Mesenchymal stem cell (in vitro differentiated cells and primary cell): ENCODE data around the gene MRNIP.

ENCODE experiments used
- DNase-seq: peaks from one replicate; pipeline ENCODE4 v3.0.0-alpha.2; 2013
- H2AFZ ChIP-seq: one replicate; pipeline ENCODE4 v1.6.1; 2013; ENCODE audit warnings: low read depth, mild to moderate bottlenecking, control low read depth, inconsistent platforms, low read length, moderate library complexity
- H2AK5ac ChIP-seq: 2 replicates; pipeline ENCODE4 v1.6.1; 2013; ENCODE audit warnings: low read length, moderate library complexity, mild to moderate bottlenecking, inconsistent platforms; ENCODE audit not compliant: severe bottlenecking
- H2BK120ac ChIP-seq: one replicate; pipeline ENCODE4 v1.6.1; 2013; ENCODE audit warnings: low read depth, mild to moderate bottlenecking, inconsistent platforms, low read length, moderate library complexity
- H2BK12ac ChIP-seq, 2 experiments: one replicate each; pipeline ENCODE4 v1.6.1; 2013; ENCODE audit warnings: inconsistent platforms in 2 of 2, low read length in 2 of 2, mild to moderate bottlenecking in 2 of 2, moderate library complexity in 2 of 2, control low read depth in 1 of 2
- H2BK15ac ChIP-seq: one replicate; pipeline ENCODE4 v1.6.1; 2013; ENCODE audit warnings: mild to moderate bottlenecking, low read depth, inconsistent platforms; ENCODE audit not compliant: poor library complexity, severe bottlenecking
- H2BK5ac ChIP-seq: 2 replicates; pipeline ENCODE4 v1.6.1; 2013; ENCODE audit warnings: low read depth, mild to moderate bottlenecking, low read length, control low read depth, inconsistent platforms; ENCODE audit not compliant: poor library complexity, severe bottlenecking
- H3K14ac ChIP-seq, 2 experiments: one replicate each; pipeline ENCODE4 v1.6.1; 2013; ENCODE audit warnings: inconsistent platforms in 2 of 2, low read length in 2 of 2, control low read depth in 1 of 2, mild to moderate bottlenecking in 1 of 2, moderate library complexity in 1 of 2
- H3K18ac ChIP-seq, 2 experiments: one replicate each; pipeline ENCODE4 v1.6.1; 2013; ENCODE audit warnings: inconsistent platforms in 2 of 2, low read length in 2 of 2, control low read depth in 1 of 2, low read depth in 1 of 2, mild to moderate bottlenecking in 1 of 2
- H3K23ac ChIP-seq, 2 experiments: one replicate each; pipeline ENCODE4 v1.6.1; 2013; ENCODE audit warnings: inconsistent platforms in 2 of 2, low read length in 2 of 2, mild to moderate bottlenecking in 2 of 2, moderate library complexity in 2 of 2, control low read depth in 1 of 2
- H3K27ac ChIP-seq: 2 replicates; pipeline ENCODE4 v1.5.1; 2013; ENCODE audit warnings: mild to moderate bottlenecking, moderate library complexity, low read length, control low read depth, inconsistent platforms; ENCODE audit not compliant: poor library complexity, severe bottlenecking
- H3K27me3 ChIP-seq, 2 experiments: 2 replicates each; pipeline versions ENCODE4 v1.6.1 to v1.7.0; 2013; ENCODE audit warnings: low read length in 2 of 2, mild to moderate bottlenecking in 2 of 2, moderate library complexity in 2 of 2, control low read depth in 1 of 2, inconsistent platforms in 1 of 2; ENCODE audit not compliant: control insufficient read depth in 1 of 2, insufficient read depth in 1 of 2
- H3K36me3 ChIP-seq, 2 experiments: 2 replicates each; pipeline versions ENCODE4 v1.6.1 to v1.7.0; 2013; ENCODE audit warnings: low read length in 2 of 2, control low read depth in 1 of 2, inconsistent platforms in 1 of 2, low read depth in 1 of 2, mild to moderate bottlenecking in 1 of 2; ENCODE audit not compliant: insufficient read depth in 2 of 2, control insufficient read depth in 1 of 2
- H3K4ac ChIP-seq, 2 experiments: one replicate each; pipeline ENCODE4 v1.6.1; 2013; ENCODE audit warnings: inconsistent platforms in 2 of 2, low read length in 2 of 2, mild to moderate bottlenecking in 2 of 2, moderate library complexity in 2 of 2, control low read depth in 1 of 2, low read depth in 1 of 2
- H3K4me1 ChIP-seq: 2 replicates; pipeline ENCODE4 v1.6.1; 2013; ENCODE audit warnings: low read depth, low read length, control low read depth; ENCODE audit not compliant: control insufficient read depth, insufficient read depth
- H3K4me2 ChIP-seq: 2 replicates; pipeline ENCODE4 v1.6.1; 2013; ENCODE audit warnings: low read length, mild to moderate bottlenecking, inconsistent platforms; ENCODE audit not compliant: poor library complexity, severe bottlenecking
- H3K4me3 ChIP-seq, 2 experiments: 2 replicates each; pipeline versions ENCODE4 v1.5.1 to v1.7.0; 2013; ENCODE audit warnings: low read length in 2 of 2, mild to moderate bottlenecking in 2 of 2, control low read depth in 1 of 2, low read depth in 1 of 2; ENCODE audit not compliant: insufficient read depth in 1 of 2
- H3K79me1 ChIP-seq: replicated peaks from 2 replicates; pipeline ENCODE4 v1.6.1; 2013; ENCODE audit warnings: mild to moderate bottlenecking, control low read depth, low read length, inconsistent platforms; ENCODE audit not compliant: poor library complexity, severe bottlenecking
- H3K9ac ChIP-seq: 2 replicates; pipeline ENCODE4 v1.7.0; 2013; ENCODE audit warnings: mild to moderate bottlenecking, low read length, moderate library complexity
- H3K9me3 ChIP-seq: 2 replicates; pipeline ENCODE4 v1.7.0; 2013; ENCODE audit warnings: mild to moderate bottlenecking, low read length; ENCODE audit not compliant: control insufficient read depth
- H4K8ac ChIP-seq: one replicate; pipeline ENCODE4 v1.6.1; 2013; ENCODE audit warnings: inconsistent platforms, mild to moderate bottlenecking, low read length, moderate library complexity
- H4K91ac ChIP-seq: one replicate; pipeline ENCODE4 v1.6.1; 2013; ENCODE audit warnings: mild to moderate bottlenecking, low read length, inconsistent platforms
- WGBS: methylation state at CpG from one replicate; pipeline ENCODE4 v1.1.7; 2013; ENCODE audit warnings: mixed read lengths; 5-methylcytosine and 5-hydroxymethylcytosine counted together

MRNIP gene

DNA sequence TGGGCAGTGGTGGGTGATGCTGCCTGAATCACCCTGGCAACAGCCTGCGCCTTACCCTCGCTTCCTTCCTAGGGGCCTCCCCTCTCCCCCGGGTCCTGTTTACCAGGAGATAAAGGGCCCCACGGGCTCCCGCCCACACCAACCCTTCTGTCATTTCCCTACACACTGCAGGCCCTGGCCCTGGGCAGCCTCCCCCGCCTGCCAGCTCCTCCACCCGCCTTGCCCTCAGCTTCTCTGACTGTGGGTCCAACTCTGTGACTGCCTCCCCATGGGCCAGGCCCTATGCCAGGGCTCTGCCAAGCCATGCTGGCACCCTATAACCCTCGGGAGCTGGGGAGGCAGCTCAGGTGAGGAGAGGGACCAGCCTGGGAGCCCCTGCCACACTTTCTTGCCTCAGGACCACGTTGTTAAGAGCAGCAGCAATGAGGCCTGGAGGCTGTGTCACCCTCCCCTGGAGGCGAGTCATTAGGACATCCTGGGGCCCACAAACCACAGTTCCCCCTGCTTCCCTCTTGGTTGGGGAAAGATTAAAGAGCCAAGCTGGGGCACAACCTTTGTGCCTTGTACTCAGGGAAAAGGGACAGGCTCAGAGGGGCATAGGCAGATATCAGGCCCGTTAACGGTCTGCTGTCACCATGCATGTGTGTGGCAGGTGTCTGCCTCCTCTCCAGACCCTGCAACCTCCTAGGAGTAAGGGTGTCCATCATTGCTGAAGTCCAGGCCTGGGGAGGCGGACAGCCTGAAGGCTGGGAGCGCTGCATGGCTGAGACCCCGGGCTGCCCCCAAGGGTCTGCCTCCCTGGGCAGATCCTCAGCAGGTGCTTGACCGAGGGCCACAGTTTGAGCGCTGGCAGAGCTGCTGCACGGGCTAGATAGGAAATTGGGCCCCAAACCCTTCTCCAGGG is 54.7 kb downstream of the MRNIP start:
- no peak overlapping the region for H2BK120ac ChIP-seq
- peaks cover 28 to 55% of the 10 kb centered on the region in 2 experiments for H3K36me3 ChIP-seq
- no peak overlapping the region for H2AK5ac ChIP-seq
- H3K9me3 ChIP-seq = no peaks in the 10 kb centered on the region
- no peak overlapping the region for H3K18ac ChIP-seq
- H3K79me1 ChIP-seq = peaks cover 26% of the 10 kb centered on the region
- no peak overlapping the region for H3K14ac ChIP-seq
- DNase-seq = peak; percentile 35
- no peak overlapping the region for H3K23ac ChIP-seq
- H3K27me3 ChIP-seq = no peaks in the 10 kb centered on the region
- no peak overlapping the region for H3K4me2 ChIP-seq
- peak overlapping the region in 1 of 2 experiments; percentile 84 for H3K4me3 ChIP-seq
- H3K4me1 ChIP-seq = peaks cover 45% of the 10 kb centered on the region
- H2AFZ ChIP-seq = no peak overlapping the region
- WGBS = 75% methylated on average over 17 of the region's 18 CpGs
- no peak overlapping the region for H2BK5ac ChIP-seq
- H4K91ac ChIP-seq = no peak overlapping the region
- no peak overlapping the region for H4K8ac ChIP-seq
- peak overlapping the region; percentile 87 for H3K9ac ChIP-seq
- H3K27ac ChIP-seq = no peak overlapping the region
- no peak overlapping the region for H2BK15ac ChIP-seq
- peak overlapping the region in 1 of 2 experiments; percentile 2 for H2BK12ac ChIP-seq
- H3K4ac ChIP-seq = peak overlapping the region in 1 of 2 experiments; percentile 7

DNA sequence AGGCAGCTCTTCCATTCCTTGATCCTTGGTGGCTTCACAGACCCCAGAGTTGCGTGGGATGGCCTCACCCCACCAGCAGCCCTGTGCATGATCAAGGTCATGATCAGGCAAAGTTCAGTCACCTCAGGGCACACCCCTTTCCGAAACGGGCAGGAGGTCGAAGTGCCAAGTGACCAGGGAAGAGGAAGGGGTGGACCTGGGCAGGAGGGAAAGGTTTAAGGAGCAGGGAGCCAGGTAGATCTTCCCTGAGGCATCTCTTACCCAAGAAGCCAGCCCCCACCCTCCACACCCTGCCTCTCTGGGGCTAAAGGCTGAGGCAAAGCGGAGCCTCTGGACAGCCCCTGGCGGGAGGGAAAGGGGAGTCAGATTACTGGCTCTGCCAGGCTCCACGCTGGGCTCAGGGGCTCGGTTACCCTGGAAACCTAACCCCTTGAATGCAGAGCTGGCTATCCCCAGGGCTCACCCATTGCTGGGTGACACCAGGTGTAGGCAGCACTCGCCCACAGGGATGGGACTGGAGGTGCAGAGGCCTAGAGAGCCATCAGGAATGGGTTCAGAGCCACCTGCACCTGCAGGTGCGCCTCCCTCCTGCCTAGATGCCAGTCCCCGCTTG is 55.6 kb downstream of the MRNIP start:
- peaks cover 37 to 64% of the 10 kb centered on the region in 2 experiments for H3K36me3 ChIP-seq
- peak overlapping the region in 1 of 2 experiments; percentile 46 for H3K14ac ChIP-seq
- 88% methylated on average over 11 of the region's 11 CpGs for WGBS
- H2BK5ac ChIP-seq = no peak overlapping the region
- peak overlapping the region in 1 of 2 experiments; percentile 18 for H3K18ac ChIP-seq
- peaks cover 28% of the 10 kb centered on the region for H3K79me1 ChIP-seq
- H2AK5ac ChIP-seq = no peak overlapping the region
- DNase-seq = no peak
- peak overlapping the region in 1 of 2 experiments; percentile 46 for H3K23ac ChIP-seq
- peaks cover 44% of the 10 kb centered on the region for H3K4me1 ChIP-seq
- H3K9me3 ChIP-seq = no peaks in the 10 kb centered on the region
- H2AFZ ChIP-seq = no peak overlapping the region
- no peak overlapping the region for H3K9ac ChIP-seq
- no peak overlapping the region for H3K27ac ChIP-seq
- no peak overlapping the region for H3K4me3 ChIP-seq
- no peak overlapping the region for H4K8ac ChIP-seq
- H2BK12ac ChIP-seq = peak overlapping the region in 1 of 2 experiments; percentile 26
- H2BK120ac ChIP-seq = no peak overlapping the region
- H4K91ac ChIP-seq = no peak overlapping the region
- H3K4ac ChIP-seq = no peak overlapping the region
- H2BK15ac ChIP-seq = no peak overlapping the region
- H3K27me3 ChIP-seq = no peaks in the 10 kb centered on the region
- H3K4me2 ChIP-seq = no peak overlapping the region

DNA sequence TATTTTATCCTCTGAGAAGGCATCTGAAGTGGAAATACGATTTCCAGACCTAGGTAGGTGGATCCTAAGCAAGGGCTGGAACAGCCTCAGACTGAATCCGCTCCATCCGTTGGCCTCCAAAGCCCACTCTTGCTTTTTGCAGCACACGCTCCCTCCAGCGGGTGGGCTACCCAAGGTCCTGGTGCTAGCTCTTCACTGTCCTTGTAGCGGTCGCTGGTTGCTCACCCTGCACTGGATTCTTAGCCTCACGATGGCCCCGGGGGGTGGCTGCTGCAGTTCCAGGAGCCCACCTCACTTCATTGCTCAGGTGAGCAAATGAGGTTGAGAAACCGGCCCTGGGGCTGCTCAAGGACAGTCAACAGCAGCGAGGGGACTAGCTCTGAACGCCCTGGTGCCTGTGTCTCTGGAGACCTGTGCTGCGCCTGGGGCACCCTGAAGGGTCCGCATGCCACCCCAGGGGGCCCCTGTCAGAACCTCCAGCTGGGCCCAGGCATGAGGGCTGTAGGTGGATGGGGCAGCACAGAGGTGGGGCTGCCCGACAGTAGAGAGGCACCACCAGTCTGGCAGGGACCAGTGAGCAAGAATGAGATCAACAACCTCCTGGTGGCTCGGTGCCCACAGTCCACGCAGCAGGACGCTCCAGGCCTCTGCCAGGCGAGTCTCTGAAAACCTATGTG is 56.3 kb downstream of the MRNIP start:
- Histone ChIP-seq H3K4me3 (no peak overlapping the region), H3K18ac (no peak overlapping the region), H4K91ac (no peak overlapping the region), H2BK5ac (no peak overlapping the region), H3K27ac (no peak overlapping the region), H2BK120ac (no peak overlapping the region), H3K23ac (no peak overlapping the region), H2AK5ac (no peak overlapping the region), H3K4me1 (peaks cover 38% of the 10 kb centered on the region), H3K9ac (no peak overlapping the region), H2AFZ (no peak overlapping the region), H3K14ac (no peak overlapping the region), H4K8ac (no peak overlapping the region), H3K4me2 (no peak overlapping the region), H3K4ac (no peak overlapping the region), H3K79me1 (peaks cover 30% of the 10 kb centered on the region), H2BK15ac (no peak overlapping the region), H3K36me3 (peaks cover 44 to 71% of the 10 kb centered on the region in 2 experiments), H3K27me3 (no peaks in the 10 kb centered on the region), H3K9me3 (no peaks in the 10 kb centered on the region), H2BK12ac (no peak overlapping the region)
- WGBS = 91% methylated on average over 19 of the region's 19 CpGs
- DNase-seq = no peak
